GM12874 (cell line): Measurements from ENCODE around the gene DPYD.

Experiments used
- TF ChIP-seq, protein P1 (sequence below): IDR thresholded peaks from 2 replicates; pipeline ENCODE4 v1.5.1; 2011; ENCODE audit warnings: low read depth, mild to moderate bottlenecking, control low read depth, low read length, moderate library complexity; ENCODE audit not compliant: insufficient read depth

DPYD gene

GRCh38 chr1:97677702-97678101 is 243.1 kb downstream of the DPYD start:
- TF ChIP-seq, protein P1, sequence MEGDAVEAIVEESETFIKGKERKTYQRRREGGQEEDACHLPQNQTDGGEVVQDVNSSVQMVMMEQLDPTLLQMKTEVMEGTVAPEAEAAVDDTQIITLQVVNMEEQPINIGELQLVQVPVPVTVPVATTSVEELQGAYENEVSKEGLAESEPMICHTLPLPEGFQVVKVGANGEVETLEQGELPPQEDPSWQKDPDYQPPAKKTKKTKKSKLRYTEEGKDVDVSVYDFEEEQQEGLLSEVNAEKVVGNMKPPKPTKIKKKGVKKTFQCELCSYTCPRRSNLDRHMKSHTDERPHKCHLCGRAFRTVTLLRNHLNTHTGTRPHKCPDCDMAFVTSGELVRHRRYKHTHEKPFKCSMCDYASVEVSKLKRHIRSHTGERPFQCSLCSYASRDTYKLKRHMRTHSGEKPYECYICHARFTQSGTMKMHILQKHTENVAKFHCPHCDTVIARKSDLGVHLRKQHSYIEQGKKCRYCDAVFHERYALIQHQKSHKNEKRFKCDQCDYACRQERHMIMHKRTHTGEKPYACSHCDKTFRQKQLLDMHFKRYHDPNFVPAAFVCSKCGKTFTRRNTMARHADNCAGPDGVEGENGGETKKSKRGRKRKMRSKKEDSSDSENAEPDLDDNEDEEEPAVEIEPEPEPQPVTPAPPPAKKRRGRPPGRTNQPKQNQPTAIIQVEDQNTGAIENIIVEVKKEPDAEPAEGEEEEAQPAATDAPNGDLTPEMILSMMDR = no peak

DNA sequence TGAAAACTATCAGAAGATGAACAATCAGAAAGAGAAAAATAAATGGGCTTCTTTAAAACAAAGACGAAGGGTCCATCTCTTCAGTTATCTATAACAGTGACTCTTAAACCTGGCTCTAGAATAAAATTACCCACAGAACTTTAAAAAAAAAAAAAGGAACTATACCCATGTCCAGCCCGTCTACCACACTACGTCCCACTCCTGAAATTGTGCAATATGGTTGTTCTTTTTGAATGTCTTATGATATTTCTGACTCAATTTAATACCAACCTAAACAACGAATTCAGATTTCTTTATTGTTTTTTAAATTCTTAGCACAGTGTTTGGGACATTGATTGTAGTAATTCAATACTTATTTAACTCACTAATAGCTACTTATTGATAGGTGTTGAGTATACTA is 246.3 kb downstream of the DPYD start:
- TF ChIP-seq, protein P1 = no peak

DNA sequence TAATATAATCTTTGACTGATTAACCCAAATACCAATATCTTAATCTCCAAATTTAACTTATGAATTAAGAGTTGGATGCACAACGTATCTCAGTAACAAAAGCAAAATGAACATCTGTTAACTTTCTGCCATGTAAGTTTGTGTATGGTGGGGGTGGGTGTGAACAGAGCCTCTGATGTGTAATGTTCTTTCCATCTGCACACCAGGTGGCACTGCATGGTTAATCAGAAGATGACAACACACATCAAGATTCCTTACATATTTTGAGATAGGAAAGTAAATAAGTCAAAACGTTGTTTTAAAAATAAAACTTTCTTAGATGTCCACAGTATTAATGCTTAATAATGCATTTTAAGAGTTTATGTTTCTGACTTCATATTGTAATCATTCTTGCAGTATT is 251.9 kb downstream of the DPYD start:
- TF ChIP-seq, protein P1 = no peak

DNA sequence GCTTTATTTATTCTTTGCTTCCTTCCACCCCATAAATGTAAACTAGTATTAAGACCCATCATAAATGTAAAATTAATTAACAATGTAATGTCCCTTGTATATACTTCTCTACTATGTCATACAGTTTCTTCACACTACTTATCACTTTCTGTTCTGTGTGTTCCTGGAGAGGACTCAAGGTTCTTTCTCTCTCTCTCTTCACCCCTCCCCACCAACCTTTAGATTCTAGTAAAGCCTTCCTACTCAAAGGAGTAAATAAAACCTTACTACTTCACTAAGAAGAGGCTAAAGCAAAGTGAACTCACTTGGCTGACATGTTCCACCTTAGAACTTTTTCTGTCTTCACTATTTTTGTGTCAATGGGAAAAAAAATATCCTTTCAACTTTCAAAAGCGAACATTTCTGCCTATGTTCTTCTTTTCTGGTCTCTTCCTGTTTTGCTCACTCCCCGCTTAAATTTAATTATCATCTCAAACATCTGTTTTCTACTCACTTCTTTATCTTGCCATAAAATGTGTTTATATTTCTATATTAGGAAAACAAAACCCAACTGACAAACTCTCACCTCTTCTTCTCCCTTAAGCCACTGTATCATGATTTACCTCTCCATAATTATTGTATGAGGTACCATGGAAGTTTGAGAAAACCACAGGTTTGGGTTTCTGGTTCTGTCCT is 260.3 kb downstream of the DPYD start:
- TF ChIP-seq, protein P1 = no peak

DNA sequence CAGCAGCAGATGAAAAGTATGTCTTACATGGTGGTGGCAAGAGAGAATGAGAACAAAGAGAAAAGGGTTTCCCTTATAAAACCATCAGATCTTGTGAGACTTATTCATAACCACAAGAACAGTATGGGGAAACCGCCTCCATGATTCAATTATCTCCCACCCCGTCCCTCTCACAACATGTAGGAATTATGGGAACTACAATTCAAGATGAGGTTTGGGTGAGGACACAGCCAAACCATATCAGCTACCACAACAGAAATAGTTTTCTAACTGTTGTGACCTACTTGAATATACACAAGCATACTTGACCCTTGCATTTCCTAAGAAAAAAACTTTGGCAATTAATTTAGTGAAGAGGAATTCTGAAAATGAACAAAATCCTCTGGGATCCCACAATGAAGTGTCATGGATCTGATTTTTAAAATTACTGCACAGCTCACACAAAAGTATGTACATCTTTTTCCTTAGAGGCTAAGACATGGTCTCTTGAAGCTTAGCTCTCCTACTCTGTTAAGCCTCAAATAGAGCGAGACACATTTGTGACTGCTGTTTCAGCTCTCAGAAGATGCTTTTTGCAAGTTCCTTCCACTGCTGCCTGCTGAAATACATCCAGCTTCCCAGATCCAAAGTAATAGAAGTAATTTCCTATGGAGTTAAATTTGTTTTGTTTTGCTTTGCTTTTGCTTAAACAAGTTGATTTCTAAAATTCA is 265.8 kb downstream of the DPYD start:
- TF ChIP-seq, protein P1 = no peak

DNA sequence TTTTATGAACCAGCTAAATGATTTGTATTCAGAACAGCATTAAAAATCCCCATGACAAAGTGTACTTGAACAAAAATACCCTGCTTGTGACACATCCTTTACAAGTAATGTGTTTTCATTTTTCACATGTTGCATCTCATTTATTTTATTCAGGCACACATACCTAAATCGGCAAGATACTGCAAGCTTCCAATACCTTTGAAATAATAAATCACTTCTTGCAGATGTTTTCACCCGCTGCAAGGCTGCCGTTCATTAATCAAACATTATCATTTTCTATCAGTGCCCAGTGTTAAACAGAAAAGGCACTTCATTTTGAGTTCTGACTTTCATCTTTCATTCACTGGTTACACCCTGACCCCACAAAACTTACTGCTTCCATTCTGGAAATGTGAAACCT is 269.6 kb downstream of the DPYD start:
- TF ChIP-seq, protein P1 = no peak

DNA sequence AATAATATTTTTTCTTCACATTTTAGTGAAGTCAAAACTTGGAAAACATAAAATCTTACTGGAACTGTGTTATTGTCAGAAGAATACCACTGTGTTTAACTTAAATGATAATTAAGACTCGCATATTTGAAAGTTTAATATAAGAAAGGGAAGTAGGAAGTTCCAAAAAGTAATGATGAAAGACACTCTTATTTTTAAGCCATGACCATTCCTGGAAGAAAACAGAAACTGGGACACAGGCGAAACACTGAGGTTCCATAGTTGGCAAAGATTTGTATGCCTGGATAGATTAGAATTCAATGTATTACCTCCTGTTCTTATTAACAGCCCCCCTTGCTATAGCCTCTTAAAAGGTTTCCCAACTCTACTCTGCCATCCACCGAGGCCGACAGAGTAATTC is 271.2 kb downstream of the DPYD start:
- TF ChIP-seq, protein P1 = no peak
